NCI-H1105 treated with DMSO at 0.1 percent for 48 hours (cell line): ENCODE results near the gene C17orf67.
A peak's percentile ranks its signal among the peaks of the same experiment; 100 is the strongest.

Experiments used
- DNase-seq: peaks from one replicate; lab custom pipeline; 2025; lab: John Stamatoyannopoulos, UW

The C17orf67 gene

DNA sequence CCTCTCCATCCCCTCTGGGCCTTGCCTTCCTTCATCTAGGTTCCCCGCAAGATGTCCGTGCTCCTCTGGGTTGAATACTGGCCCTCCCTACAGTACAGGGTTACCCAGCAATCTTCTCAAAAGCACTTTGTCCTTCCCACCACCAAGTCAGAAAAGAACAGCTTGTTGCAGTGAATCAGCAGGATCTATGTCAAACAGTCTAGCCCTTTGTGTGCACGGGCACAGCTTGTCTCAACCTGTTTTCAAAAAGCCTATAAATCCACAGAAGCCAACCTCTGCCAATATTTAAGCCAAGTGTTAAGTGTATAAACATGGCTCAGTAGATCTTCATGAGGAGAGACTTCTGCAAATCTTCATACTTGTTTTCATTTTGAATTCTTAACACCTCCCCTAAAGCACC lies 25.2 kb downstream of the C17orf67 start:
- peak; percentile 73 for DNase-seq

DNA sequence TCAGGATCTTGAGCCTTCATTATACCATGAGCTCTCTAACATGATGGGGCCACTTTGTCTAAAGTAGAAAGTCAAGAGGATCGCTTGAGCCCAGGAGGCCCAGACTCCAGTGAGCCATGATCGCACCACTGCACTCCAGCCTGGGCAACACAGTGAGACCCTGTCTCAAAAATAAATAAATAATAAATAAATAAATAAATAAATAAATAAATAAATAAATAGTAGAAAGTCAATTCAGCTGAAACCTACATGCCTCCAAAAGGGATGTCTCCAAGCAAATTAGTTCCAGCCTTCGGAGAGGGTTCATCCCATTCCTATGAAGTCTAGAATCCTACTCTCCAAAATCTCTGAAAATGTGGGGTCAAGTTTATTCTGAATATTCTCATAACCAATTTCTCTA lies 26.0 kb downstream of the C17orf67 start:
- DNase-seq = no peak

DNA sequence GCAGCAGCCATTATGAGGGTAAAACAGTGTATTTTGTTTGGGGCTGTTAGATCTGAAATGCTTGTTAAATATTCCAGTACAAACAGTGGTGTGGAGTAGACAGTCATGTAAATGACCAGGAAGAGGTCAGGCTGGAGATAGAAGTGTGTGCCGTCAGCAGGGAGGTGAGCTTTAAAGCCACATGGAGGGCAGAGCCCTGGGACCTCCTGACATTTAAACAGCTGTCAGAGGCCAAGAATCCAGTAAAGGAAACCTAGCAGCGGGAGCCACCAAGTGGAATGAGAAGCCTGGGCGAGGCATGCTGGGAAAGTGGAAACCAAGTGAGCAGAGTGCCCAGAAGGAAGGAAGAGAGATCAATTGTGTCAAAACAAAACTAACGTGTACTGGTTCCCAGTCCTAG lies 26.8 kb downstream of the C17orf67 start:
- DNase-seq = no peak

DNA sequence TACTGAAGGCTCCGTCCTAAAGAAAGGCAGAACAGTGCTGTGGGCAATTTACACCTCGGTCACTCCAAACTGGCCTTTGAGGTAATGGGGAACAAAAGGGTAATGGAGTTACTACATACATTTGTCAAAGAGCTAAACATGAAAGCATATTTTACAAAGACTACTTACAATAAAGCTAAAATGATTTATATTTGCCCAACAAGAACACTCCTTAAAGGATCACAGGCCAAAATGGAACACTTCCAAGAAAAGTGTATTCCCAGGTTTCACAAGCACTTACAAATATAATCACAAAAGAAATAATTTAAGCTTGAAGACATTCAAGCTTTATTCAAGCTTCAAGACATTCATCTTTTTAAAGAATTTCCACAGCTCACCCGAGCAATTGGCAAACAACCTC lies 29.3 kb downstream of the C17orf67 start:
- DNase-seq = no peak

DNA sequence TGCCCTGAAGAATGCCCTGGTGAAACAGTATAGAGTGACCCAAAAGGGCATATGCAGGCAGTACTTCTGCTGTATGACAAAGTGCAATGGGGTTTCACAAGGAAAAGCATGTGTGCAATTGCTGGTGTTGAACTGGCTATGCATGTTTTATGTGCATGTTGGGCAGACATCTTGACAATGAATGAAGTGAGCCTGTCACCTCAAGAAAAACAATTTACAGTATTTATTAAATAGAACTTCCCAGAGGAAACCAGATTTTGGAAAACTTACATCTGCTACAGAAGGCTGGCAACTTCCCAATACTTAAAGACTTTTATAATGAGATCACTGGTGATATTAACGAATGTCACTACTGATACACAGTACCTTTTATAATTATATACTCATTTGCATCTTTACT lies 30.6 kb downstream of the C17orf67 start:
- no peak for DNase-seq

DNA sequence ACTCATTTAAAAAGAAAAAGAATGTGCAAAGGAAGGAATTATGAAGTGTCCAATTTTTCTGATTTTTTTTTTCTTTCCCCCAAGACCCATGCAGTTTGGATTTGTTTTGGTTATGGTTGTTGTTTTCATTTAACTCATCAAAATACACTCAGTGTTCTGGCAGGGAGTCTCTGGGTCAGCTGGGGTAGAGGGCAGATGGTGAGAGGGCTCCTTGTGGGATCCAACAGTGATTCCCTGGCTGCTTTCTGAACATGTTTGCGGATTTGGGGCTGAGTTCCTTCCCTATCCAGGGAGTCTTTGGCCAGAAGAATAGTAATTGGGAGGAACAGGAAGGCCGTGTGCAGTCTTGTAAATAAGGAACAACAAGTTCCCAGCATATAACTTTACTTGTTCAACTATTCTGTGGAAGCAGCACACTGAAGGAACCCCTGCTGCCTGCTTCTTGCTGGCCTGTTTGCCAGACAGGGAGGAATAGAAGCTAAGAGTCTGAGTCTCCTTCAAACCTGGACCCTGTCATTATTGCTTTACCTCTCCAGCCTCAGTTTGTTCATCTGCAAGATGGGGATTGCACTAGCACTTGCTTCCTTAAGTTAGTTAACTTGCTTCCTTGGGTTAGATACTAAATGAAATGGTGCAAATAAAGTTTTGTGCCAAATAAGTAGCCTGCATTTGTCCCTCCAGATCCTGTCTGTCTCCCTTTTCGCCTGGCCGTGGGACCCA lies 32.1 kb downstream of the C17orf67 start:
- no peak for DNase-seq

DNA sequence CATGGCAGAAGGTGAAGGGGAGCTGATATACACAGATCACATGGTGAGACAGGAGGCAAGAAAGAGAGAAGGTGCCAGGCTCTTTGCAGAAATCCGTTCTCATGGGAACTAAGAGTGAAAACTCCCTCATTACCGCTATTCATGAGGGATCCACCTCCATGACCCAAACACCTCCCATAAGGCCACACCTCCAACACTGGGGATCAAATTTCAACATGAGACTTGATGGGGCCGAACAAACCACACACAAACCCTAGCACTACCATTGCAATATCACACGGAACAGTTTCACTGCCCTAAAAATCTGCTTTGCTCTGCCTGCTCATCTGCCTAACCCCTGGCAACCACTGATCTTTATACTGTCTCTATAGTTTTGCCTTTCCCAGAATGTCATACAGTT lies 34.8 kb downstream of the C17orf67 start:
- DNase-seq = no peak

DNA sequence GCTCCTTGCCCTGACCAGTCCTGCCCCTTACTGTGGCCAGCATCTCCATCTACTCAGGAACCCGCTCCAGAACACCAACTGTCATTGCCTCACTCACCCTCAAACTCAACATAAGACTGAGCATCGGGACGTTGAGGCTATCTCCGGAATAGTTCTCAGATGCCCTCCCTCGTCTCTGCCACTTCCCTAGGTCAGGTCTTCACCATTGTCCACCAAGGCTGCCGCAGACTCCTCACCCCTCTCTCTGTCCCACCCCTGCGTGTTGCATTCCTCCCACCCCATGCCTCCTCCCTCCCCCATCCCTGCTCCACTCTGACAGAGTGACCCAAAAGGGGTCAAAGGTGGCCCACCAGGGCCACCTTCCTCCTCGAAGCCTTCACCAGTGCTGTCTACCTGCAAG lies 37.2 kb downstream of the C17orf67 start:
- DNase-seq = no peak

DNA sequence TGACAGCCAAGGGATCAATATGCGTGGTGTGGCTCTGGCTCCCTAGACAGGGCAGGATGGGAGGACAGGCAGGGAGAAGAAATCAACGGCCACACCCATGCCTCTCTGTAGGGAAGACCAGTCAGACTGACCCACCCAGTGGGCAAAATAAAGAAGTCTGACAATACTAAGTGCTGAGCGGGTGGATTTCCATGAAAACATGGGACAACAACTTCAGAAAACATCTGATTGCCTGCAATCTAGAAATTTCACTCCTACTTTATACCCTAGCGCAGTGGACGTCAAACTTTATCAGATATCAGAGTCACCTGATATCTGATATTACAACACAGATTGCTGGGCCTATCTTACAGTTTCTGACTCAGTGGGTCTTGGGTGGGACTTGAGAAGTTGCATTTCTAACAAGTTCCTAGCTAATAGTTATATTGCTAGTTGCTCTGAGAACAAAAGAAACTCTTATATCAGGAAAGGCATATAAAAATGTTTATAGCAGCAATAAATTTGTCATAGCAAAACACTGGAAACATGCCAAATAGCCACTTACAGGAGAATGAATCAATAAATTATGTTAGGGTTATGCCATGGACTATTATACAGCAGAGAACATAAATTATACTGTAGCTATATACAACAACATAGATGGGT lies 38.4 kb downstream of the C17orf67 start:
- DNase-seq = no peak

DNA sequence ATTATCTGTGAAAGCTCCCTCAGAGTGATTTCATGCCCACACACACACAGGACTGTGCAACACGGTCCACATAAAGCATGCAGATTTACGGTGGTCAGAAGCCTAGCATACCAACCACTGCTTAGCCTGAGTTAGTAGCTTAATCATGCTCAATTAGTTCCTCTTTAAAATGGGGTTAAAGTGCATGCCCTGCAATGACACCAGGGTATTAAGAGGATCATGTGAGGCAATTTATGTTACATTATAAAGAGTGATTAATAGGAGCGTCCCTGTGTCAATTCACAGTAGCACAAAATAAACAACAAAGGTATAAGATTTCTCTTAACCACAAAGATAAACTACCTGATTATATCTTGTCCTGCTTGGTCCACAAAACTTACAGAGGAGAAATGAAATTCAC lies 39.8 kb downstream of the C17orf67 start:
- no peak for DNase-seq

DNA sequence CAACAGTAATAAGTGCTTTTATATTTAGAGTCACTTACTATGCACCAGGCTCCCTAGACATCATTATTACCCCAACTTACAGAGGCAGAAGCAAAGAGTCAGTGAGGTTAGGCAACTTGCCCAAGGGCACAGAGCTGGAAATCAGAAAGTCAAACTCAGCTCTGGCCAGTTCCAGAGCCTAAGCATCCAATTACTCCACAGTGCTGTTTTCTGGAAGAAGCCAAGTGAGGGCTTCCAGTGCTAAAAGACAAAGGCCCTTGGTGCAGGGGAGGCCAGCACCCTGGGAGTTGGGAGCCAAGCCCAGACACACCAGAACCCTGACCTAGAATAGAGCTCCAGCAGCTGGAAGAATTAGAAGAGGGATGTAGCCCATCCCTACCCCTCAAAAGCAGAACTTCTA lies 40.2 kb downstream of the C17orf67 start:
- no peak for DNase-seq

DNA sequence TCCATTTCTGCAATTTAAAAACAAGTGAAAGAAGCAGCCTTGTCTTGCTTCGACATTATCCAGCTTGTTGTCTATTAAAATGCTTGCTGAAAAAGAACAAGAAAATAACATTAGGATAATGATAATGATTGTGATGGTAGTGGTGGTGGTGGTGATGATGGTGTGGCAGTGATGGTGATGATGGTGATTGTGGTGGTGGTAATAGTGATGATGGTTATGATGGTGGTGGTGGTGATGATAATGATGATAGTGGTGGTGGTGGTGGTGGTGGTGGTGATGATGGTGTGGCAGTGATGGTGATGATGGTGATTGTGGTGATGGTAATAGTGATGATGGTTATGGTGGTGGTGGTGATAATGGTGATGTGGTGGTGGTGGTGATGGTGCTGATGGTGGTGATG lies 41.5 kb downstream of the C17orf67 start:
- DNase-seq = no peak

DNA sequence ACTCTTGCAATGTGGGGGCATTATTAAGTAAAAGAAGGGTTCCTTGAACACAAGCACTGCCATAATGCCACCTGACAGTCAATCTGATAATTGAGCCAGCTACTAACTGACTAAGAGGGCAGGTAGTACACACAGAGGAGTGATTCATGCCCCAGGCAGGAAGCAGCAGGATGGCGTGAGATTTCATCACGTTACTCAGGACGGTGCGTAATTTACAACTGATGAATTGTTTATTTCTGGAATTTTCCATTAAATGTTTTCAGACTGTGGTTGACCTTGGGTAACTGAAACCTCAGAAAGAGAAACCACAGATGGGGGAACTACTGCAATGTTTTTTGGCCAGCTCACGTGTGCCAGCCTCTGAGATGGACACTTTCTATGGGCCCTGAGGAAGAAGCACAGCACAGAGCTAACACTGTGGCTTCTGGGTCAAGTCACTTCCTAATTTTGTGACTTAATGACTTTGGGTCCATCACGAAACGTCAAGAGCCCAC lies 46.7 kb downstream of the C17orf67 start:
- no peak for DNase-seq

DNA sequence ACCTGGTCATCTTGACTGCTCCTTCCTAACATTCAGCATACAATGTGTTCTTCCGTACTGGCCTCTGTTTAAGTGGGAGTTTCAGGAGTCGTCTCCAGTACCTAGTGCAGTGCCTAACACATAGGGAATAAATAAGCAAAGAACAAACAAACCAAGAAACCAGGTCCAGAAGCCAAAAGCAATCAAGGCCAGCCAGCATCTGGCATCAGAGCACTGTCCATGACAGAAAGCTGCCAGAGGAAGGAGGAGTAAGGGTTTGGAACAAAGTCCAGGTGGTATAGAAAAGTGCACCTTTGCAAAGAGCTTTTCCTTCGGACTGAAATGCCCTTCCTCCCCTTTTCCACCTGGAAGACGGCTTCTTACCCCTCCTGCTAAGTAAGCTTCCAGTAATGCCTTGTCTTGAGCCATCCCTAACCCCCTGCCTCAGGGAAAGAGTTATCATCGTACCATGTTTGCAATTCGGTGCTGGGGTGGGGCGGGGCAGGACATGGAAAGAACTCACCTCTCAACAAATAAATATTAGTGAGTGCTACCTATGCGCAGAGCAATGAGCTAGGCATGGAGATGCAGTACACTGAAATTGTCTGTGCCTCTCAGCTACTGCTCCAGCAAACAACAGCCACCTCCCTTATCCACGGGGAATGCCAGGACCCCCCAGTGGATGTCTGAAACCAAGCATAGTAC lies 47.6 kb downstream of the C17orf67 start:
- no peak for DNase-seq

DNA sequence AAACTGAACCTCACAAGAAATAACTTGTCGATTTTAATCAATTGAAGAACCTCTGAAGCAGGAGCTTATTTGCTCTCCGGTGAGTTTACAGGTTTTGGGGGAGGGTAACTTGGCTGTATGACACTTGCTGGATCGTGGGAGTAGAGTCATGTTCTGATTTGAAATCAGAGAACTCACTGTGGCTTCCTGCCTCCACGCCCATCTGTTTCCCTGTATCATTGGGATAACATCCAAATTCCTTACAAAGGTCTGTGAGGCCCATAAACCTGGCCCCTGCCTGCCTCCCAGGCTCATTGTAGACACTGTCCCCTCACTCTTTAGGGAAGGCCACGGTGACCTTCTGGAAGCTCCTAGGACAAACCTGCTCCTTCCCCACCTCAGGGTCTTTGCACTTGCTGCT lies 48.3 kb downstream of the C17orf67 start:
- no peak for DNase-seq

DNA sequence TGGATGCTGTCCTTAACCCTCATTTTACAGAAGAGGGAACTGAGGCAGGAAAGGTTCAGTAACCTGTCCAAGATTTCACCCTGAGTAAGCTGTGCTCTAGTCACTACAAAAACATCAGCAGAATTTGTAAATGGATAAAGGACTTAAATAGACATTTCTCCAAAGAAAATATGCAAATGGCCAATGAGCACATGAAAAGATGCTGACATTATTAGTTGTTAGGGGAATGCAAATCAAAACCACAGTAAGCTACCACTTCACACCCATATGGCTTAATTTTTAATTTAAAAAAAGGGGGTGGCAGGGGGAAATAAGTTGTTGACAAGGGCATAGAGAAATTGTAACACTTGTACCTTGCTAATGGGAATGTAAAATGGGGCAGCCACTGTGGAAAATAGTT lies 51.4 kb downstream of the C17orf67 start:
- DNase-seq = no peak

DNA sequence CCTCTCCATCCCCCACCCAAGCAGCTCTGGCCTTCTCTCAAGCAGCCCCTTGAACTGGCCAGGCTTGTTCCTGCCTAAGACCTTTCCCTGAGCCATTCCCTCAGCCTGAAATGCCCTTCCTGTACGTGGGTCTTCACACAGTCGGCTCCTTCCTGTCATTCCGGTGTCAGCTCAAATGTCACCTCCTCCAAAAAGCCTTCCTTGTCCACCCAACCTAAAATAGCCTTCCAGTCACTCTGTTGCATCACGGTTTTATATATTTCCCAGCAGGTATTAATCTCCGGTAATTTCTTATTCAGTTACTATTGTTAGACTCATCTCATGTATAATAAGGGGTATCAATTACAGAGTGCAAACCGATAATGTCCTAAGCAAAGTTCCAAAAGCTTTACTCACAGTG lies 51.8 kb downstream of the C17orf67 start:
- no peak for DNase-seq

DNA sequence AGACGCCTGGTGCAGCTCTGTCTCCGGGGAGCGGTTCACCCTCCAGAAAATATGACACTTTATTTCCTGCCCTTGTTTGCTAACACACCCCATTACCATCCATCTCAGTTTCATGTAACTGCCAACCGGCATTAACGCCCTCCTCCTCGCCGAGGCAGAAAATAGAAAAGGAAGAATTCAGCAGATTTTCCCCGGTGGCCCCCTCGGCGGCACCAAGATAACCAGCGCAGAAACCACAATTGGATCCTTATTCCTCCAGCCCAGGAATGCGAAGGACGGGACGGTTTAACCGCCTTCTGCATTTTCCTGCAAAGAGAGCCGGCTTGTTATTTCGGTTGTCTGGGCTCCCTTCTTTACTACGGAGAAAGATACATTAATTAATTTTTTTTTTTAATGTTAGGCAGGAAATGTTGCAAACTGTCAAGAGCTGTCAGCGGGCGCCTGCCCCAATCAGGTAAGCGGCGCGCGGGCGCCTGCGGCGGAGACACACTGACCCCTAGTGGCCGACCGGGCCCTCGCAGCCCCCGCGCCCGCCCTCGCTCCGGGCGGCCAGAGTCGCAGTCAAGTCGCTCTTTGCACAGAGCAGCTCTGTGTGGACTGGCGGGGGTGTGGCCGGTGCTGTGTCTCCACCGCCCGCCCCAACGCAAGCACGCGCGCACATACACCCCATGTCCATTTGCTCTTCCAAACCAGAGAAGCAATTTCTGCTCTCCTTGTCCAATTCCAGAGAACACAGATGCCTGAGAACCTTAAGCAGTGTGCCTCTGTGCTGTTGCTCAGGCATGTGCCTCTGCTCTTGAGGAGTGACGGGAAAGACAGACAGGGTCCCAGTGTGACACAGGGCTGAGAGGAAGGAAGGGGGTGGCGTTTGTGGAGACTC lies 53.6 kb downstream of the C17orf67 start:
- peak; percentile 67 for DNase-seq

DNA sequence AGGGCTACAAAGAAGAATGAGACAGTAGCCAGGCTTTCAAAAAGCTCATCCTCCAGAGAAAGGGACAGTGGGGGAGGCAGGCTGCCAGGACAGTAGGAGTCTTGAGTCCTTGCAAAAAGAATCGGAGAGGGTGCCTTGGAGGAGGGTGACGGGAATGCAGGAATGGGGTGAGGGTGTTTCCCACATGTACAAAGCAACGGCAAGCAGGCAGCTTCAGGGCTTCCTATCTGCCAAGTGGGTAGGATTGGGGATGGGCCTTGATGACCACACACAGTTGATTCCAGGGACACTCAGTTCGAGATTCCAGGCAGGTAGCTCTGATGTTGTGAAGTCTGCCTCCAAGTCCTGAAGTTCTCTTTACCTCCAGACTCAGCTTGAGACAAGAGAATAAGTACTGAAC lies 54.4 kb downstream of the C17orf67 start:
- no peak for DNase-seq

DNA sequence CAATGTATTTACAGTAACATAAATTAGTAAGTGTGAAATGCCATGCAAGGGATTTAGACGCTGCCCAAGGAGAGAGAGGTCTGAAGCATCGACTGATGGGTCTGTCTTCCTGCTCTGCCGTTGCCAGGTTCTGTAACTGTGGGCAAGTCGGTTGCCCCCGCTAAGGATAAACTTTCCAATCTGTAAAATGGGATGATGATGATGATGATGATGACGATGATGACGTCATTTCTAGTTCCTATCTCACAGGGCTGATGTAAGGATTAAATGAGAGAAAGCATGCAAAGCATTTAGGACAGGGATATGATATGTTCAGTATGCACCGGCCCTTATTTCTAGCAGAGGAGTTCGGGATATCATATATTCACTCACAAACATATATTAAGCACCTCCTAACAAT lies 54.8 kb downstream of the C17orf67 start:
- no peak for DNase-seq

DNA sequence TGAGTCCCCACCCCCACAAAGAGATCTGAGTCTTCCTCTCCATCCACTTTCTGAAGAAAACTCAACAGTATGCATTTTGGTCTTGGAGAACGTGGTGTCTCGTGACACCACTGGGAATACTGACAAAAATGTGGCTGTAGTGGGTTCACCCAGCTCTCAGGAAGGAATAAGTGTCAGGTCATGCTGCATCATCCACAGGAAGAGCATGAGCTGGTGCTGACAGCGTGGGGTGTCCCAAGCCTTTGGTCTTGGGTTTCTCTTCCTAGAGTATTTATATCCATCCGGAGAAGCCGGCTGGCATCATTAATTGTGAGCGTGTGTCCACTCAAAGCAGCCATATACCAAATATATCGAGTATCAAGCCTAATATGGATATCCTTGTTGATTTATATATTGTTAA lies 55.9 kb downstream of the C17orf67 start:
- no peak for DNase-seq

DNA sequence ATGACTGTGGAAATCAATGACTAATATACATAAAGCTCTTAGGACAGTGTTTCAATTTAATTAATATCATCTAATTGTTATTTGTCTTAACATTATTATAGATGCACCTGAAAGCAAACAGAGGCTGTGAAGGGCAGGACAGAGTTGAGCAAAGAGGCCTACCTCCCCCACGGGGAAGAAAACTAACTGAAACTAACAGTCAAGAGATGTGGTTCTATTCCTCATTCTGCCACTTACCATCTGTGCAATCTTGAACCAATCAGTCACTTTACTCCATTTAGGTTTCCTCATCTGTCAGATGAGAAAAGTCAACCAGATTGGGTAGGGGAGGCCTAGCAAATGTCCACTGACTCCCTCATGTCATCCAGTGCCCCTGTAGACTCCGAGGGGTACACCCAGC lies 59.1 kb downstream of the C17orf67 start:
- DNase-seq = no peak
